DOHH2 (cell line): ENCODE results near the gene SLC17A9.

ENCODE experiments used
- CTCF ChIP-seq: fragments of 200-600 bp; sonication (generic); IDR thresholded peaks from one replicate; pipeline ENCODE4 v1.5.1; 2014; ENCODE audit warnings: antibody characterized with exemption, mild to moderate bottlenecking, low read depth, low read length; ENCODE audit not compliant: poor library complexity, severe bottlenecking
- EZH2phosphoT487 ChIP-seq: fragments of 200-600 bp; sonication (generic); IDR thresholded peaks from 2 replicates; pipeline ENCODE4 v1.6.1; 2017; ENCODE audit warnings: borderline replicate concordance, mild to moderate bottlenecking, antibody characterized with exemption, low read length, moderate library complexity, mixed read lengths

DNA sequence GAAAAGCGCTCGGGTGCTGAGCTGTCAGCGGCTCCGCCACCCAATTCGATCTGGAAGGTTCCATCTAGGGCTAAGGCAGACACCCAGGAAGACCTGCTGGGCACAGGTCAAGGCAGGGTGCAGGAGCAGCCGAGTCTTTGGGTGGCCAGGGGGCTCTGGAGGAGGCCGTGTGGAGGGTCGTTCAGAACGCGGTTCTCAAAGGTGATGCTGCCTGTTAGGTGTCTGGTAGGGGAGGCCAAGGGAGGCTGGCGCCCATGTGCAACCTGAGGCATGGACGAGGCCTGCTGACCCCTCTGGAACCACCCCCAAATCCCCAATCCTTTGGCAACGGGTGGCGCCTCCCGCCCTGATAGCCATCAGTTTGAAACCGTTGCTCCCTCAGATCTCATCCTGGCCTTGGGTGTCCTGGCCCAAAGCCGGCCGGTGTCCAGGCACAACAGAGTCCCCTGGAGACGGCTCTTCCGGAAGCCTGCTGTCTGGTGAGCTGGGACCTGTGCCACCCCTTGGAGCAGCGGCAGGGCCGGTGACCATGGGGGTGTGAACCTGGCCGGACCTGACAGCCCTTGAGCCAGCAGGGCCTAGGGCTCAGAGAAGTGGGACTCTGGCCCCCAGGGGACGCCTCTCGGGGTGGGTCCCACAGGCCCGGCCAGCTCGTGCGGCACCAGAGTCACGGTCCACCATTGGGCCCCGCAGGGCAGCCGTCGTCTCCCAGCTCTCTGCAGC lies 10.5 kb downstream of the SLC17A9 start:
- TF ChIP-seq CTCF (no peak), EZH2phosphoT487 (no peak)
